A673 (cell line): Measurements from ENCODE around the gene NAV2. TPM values are rescaled to one million over a fixed set of nuclear protein-coding genes. Genes with fewer than 3 reads are reported as not detected.

Experiments
- BruUV-seq: library from RNA; stranded (reverse); fragments of 400-500 nt; replicated peaks from 2 replicates; lab custom pipeline; 2021; lab: Mats Ljungman, UMichigan
- CTCF ChIA-PET: fragments of 300-600 bp; sonication (Branson Sonifier 250); formaldehyde crosslinking; loops from one replicate; lab custom pipeline; 2022; ENCODE audit warnings: antibody characterized with exemption; lab: Charles Lee
- POLR2A ChIA-PET: fragments of 300-600 bp; sonication (Branson Sonifier 250); formaldehyde crosslinking; loops from one replicate; lab custom pipeline; 2022; ENCODE audit warnings: antibody characterized with exemption; ENCODE audit not compliant: low non-redundant PET; lab: Charles Lee
- DNase-seq: peaks from one replicate; pipeline ENCODE4 v3.0.0-alpha.2; 2015; ENCODE audit warnings: low spot score
- H3K27ac ChIP-seq: fragments of 200-600 bp; sonication (generic); 2 replicates; pipeline ENCODE4 v1.5.1; 2016; ENCODE audit warnings: mixed run types, low read depth, mild to moderate bottlenecking, mixed read lengths, antibody characterized with exemption, low read length; ENCODE audit not compliant: poor library complexity, severe bottlenecking
- H3K27me3 ChIP-seq: fragments of 200-600 bp; sonication (generic); replicated peaks from 2 replicates; pipeline ENCODE4 v1.6.1; 2017; ENCODE audit warnings: mixed run types, low read depth, mild to moderate bottlenecking, mixed read lengths, antibody characterized with exemption, low read length; ENCODE audit not compliant: insufficient read depth, poor library complexity
- H3K36me3 ChIP-seq: fragments of 200-600 bp; sonication (generic); 2 replicates; pipeline ENCODE4 v1.6.1; 2016; ENCODE audit warnings: mixed run types, mild to moderate bottlenecking, mixed read lengths, antibody characterized with exemption, low read length; ENCODE audit not compliant: insufficient read depth, poor library complexity, severe bottlenecking
- H3K4me1 ChIP-seq: fragments of 200-600 bp; sonication (generic); 2 replicates; pipeline ENCODE4 v1.6.1; 2017; ENCODE audit warnings: mixed run types, mild to moderate bottlenecking, mixed read lengths, antibody characterized with exemption, low read length; ENCODE audit not compliant: insufficient read depth, poor library complexity, severe bottlenecking
- H3K4me3 ChIP-seq: fragments of 200-600 bp; sonication (generic); 2 replicates; pipeline ENCODE4 v1.5.1; 2016; ENCODE audit warnings: low read depth, mixed run types, mild to moderate bottlenecking, mixed read lengths, low read length; ENCODE audit not compliant: poor library complexity, severe bottlenecking
- H3K9me3 ChIP-seq: fragments of 200-600 bp; sonication (generic); 2 replicates; pipeline ENCODE4 v1.6.1; 2016; ENCODE audit warnings: mixed run types, low read depth, mild to moderate bottlenecking, mixed read lengths, antibody characterized with exemption, low read length; ENCODE audit not compliant: poor library complexity, severe bottlenecking
- EZH2 ChIP-seq: fragments of 200-600 bp; sonication (generic); IDR thresholded peaks from 2 replicates; pipeline ENCODE4 v1.6.1; 2017; ENCODE audit warnings: borderline replicate concordance, low read depth, mild to moderate bottlenecking, mixed read lengths, antibody characterized with exemption, low read length; ENCODE audit not compliant: poor library complexity, severe bottlenecking
- intact Hi-C: fragments of 100-400 bp; cut with micrococcal nuclease; formaldehyde crosslinking; loops from one replicate; pipeline ENCODE4 v1.10.0; 2022; ENCODE audit not compliant: unreplicated experiment
- total RNA-seq: library from RNA; stranded (reverse); gene quantifications from 2 replicates; pipeline ENCODE4 v1.2.3, GENCODE V29; 2021
- TF ChIP-seq, protein P1 (sequence below): fragments of 300-800, 200-600 bp; sonication (generic); conservative IDR thresholded peaks from 2 replicates; pipeline ENCODE4 v1.5.1; 2017; ENCODE audit warnings: low read depth, mild to moderate bottlenecking, antibody characterized with exemption, low read length, moderate library complexity, mixed read lengths

Gene NAV2
- total RNA-seq, 1 experiment from 2014 or later, result not detected

DNA sequence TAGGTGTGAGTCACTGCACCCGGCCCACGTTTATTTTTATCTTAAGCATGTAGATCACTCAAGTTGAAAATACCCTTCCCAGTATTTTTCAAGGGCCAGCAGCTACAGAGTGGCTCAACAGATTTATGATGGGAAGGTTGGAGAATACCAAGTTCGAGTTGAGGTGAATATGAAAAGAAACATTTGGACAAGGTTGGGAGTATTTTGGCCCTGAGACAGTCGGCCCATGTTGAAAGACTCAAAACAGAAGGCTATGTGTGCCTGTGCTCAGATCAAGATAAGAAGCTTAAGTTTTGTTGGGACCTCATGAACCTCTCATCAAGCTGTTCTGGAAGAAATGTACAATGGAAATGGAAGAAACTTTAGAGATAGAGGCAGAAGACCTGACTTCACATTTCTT, 248.6 kb downstream of the NAV2 start:
- ChIA-PET CTCF (no interaction called here), POLR2A (no interaction called here)
- intact Hi-C loops, result no loop called here
- Histone ChIP-seq H3K27me3 (no peaks in the 10 kb centered on the region), H3K4me1 (no peaks in the 10 kb centered on the region), H3K4me3 (no peak overlapping the region), H3K9me3 (no peaks in the 10 kb centered on the region), H3K36me3 (no peaks in the 10 kb centered on the region), H3K27ac (no peak overlapping the region)
- DNase-seq, result no peak
- no peak for TF ChIP-seq EZH2
- TF ChIP-seq, protein P1, sequence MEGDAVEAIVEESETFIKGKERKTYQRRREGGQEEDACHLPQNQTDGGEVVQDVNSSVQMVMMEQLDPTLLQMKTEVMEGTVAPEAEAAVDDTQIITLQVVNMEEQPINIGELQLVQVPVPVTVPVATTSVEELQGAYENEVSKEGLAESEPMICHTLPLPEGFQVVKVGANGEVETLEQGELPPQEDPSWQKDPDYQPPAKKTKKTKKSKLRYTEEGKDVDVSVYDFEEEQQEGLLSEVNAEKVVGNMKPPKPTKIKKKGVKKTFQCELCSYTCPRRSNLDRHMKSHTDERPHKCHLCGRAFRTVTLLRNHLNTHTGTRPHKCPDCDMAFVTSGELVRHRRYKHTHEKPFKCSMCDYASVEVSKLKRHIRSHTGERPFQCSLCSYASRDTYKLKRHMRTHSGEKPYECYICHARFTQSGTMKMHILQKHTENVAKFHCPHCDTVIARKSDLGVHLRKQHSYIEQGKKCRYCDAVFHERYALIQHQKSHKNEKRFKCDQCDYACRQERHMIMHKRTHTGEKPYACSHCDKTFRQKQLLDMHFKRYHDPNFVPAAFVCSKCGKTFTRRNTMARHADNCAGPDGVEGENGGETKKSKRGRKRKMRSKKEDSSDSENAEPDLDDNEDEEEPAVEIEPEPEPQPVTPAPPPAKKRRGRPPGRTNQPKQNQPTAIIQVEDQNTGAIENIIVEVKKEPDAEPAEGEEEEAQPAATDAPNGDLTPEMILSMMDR, result no peak
- BruUV-seq, result no TSS peak

DNA sequence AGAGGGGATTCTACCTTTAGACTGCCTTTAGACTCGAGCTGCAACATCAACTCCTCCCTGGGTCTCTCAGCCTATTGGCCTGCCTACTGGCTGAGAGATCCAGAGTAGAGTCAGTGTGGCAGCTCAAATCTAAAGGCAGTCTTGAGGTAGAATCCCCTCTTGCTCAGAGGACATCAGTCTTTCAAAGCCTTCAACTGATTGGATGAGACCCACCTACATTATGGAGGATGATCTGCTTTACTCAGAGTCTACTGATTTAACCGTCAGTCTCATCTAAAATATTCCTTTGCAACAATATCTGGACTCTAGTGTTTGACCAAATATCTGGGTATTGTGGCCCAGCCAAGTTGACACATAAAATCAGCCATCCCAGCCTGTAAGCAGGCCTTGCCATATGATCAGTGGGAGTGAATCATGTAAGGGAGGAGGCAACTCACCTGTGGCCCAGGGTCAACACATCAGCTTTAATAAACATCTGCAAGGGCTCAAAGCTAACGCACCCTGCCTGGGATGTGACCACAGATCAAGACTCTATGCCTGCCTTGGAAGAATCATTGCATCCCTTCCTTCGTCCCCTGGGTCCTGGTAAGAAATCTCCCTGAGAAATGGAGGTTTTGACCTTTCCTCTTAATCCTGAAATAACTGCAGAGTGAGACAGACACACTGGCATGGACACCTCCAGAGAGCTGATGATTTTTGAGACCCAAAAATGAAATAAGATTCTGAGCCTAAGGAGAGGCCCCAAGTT, 249.6 kb downstream of the NAV2 start:
- no peak for DNase-seq
- ChIA-PET CTCF (no interaction called here), POLR2A (no interaction called here)
- no peak overlapping the region for H3K27ac ChIP-seq
- TF ChIP-seq EZH2, result no peak
- TF ChIP-seq, protein P1, result no peak
- no peaks in the 10 kb centered on the region for H3K9me3 ChIP-seq
- no peak overlapping the region for H3K4me3 ChIP-seq
- no TSS peak for BruUV-seq
- no peaks in the 10 kb centered on the region for H3K4me1 ChIP-seq
- intact Hi-C loops, result no loop called here
- H3K27me3 ChIP-seq, result no peaks in the 10 kb centered on the region
- no peaks in the 10 kb centered on the region for H3K36me3 ChIP-seq

DNA sequence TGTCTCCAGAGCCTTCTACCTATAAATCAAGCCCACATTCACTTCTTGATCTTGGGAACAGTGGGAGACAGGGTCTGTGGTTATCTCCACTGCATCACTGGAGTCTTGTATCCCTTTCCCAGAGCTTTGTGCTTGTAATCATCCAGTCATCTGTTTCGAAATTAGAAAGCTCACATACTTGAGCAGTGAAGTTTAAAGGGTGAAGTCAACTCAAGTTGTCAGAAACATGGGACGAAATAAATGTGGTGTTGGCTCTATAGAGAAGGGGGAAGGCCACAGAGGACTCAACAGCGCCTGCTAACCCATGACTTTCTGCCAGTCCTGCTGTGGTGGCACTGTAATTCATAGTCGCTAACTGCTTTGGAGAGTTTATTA, 250.2 kb downstream of the NAV2 start:
- Histone ChIP-seq H3K4me3 (no peak overlapping the region), H3K36me3 (no peaks in the 10 kb centered on the region), H3K27me3 (no peaks in the 10 kb centered on the region), H3K9me3 (no peaks in the 10 kb centered on the region), H3K27ac (no peak overlapping the region), H3K4me1 (no peaks in the 10 kb centered on the region)
- no TSS peak for BruUV-seq
- ChIA-PET POLR2A (no interaction called here), CTCF (no interaction called here)
- TF ChIP-seq EZH2, result no peak
- TF ChIP-seq, protein P1, result no peak
- no peak for DNase-seq
- intact Hi-C loops, result no loop called here
